Tongue (tissue), 2 donors: Measurements from ENCODE around the gene SLC27A1. TPM values are rescaled to one million over a fixed set of nuclear protein-coding genes. Genes with fewer than 3 reads are reported as not detected.
"Not testable (repeated sequence)": the region's sequence is repeated elsewhere in the genome, so short reads cannot be mapped to it uniquely, and the experiment has no call there.

ENCODE experiments used
- DNase-seq: peaks from one replicate; pipeline ENCODE4 v3.0.0-alpha.2; 2015
- total RNA-seq: library from RNA; depleted of rRNA; stranded (reverse); fragments of >200 nt; gene quantifications from one replicate; pipeline ENCODE4 v1.2.3, GENCODE V29; 2014

Gene SLC27A1
- total RNA-seq, 1 donor from 2014 or later: 45.7 TPM

DNA sequence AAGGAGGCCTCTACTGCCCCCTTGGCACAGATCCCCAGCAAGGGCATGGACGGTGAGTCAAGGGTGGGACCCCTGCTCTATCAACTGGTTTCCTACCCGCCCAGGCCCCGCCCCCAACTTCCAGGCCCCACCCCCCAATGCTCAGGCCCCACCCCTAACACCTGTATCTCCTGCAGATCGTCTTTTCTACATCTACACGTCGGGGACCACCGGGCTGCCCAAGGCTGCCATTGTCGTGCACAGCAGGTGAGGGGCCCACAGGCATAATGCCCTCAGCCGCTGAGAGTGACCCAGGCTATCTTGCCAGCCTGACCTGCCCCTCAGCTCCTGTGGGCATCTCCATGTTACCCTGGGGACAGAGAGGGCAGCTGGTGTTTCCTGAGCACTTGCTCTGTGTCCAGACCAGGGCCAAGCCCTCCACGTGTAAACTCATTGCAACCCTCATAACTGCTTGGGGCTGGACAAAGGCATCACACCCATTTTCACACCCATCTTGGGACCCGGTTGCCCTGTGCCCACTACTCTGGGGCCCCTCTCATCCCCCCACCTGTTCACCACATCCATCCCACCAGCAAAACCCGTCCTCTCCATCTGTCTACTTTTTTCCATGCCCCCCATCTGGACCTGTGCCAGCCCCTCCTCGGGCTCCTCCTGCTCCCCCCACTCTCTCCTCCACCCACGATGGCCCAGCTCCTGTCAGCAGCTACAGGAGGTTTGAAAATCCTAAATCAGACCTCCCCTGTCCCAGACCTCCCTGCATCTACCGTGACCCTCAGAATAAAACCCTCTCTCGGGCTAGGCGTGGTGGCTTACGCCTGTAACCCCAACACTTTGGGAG lies 17.2 kb downstream of the SLC27A1 start:
- no peak for DNase-seq

DNA sequence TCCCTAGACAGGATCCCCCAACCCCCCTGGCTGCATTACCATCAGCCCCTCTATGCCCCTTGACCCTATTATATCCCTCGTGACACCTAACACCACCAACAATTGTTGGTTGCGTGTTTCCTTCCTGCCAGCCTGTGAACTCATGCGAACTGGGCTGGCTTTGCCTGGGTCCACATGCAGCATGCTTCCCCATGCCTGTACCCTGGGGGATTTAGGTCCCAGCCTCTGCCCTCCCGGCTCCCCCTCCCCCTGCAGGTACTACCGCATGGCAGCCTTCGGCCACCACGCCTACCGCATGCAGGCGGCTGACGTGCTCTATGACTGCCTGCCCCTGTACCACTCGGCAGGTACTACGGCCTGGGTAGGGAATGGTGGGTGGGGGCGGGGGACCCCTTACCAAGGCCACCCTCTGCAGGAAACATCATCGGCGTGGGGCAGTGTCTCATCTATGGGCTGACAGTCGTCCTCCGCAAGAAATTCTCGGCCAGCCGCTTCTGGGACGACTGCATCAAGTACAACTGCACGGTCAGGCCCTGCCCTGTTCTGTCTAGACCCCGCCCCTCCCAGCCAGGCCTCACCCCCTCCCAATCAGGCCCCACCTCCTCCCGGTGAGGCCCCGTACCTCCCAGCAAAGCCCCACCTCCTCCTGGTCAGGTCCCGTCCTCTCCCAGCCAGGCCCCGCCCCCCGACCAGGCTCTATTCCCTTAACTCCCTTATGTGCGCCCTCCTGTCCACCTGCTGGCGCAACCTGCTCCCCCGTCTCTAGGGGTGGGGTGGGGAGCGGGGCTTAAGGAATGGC lies 18.5 kb downstream of the SLC27A1 start:
- peak; percentile 79 for DNase-seq

DNA sequence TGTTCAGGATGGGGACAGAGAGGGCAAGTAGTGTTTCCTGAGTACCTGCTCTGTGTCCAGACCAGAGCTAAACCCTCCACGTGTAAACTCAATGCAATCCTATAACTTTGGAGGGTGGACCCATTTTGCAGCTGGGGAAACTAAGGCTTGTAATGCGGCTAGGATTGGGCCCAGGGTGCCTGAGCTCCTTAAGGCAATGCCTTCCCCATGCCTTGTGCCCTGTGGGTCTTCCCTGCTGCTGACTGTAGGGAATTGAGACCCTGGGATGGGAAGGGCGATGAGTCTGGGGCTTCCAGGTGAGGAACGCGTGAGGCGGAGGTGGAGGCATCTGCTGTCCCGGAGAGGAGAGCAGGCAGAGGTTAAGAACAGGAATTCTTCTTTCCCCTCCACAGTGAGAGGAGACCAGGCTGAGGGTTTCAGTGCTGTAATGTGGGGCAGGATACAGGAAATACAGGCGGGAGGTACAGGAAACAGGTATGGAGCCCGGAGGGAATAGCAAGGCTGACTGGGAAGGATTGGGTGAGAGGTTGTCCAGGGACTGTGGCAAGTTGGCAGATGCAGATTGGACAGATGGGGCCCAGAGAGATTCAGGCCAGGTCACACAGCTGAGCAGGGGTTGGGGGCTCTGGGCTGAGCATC lies 19.2 kb downstream of the SLC27A1 start:
- no peak for DNase-seq

DNA sequence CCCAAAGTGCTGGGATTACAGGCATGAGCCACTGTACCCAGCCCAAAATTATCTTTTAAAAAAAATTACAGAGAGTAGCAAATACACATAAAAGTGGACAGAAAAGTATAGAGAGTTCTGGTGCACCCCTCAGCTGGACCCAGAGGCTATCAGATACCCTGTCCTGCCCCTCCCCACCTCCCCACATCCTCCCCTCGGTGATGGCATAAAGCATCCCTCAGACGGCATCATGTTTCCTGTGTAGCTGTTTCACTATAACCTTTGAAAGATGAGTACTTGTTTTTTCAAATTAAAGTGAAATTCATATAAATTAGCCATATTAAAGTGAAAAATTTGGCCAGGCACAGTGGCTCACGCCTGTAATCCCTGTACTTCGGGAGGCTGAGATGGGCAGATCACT lies 20.1 kb downstream of the SLC27A1 start:
- no peak for DNase-seq

DNA sequence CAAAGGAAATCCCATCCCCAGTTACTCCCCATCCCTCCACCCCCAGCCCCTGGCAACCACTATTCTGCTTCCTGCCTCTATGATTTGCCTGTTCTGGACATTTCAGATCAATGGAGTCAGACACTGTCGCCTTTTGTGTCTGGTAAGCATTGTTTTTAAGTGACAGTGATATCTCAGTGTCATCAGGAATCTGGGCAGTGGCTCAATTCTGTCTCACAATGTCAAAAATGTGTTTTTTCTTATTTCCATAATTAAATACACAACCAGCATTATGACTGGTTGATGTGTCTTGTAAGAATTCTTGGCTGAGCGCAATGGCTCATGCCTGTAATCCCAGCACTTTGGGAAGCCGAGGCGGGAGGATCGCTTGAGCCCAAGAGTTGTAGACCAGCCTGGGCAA lies 21.0 kb downstream of the SLC27A1 start:
- no peak for DNase-seq

DNA sequence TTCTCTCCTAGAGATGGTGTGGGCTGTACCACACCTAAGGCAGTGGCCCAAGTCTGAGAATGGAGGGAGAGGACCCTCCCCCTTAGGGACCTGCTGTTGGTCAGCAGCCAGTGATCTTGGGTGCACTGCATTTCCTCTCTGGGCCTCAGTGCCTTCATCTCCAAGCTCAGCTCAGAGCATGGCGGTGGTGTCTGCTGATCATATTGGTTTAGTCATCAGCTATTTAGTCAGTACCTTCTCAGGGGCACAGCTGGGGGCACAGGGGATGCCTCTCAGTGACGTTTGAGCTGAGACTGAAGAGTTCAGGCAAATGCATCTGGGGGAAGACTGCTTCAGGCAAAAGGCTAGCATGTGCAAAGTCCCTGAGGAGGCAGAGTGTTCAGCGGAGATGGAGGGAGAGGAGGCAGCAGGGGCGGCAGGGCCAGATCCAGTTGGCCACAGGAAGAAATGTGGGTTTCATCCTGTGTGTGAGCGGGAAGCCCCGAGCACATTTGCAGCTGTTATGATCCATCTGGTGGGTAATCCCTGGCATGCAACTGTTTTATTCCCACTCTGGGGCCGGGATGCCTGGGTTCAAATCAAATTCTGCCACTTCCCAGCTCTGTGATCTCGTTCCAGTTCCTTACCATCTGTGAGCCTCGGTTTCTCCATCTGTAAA lies 25.4 kb downstream of the SLC27A1 start:
- peak; percentile 58 for DNase-seq

DNA sequence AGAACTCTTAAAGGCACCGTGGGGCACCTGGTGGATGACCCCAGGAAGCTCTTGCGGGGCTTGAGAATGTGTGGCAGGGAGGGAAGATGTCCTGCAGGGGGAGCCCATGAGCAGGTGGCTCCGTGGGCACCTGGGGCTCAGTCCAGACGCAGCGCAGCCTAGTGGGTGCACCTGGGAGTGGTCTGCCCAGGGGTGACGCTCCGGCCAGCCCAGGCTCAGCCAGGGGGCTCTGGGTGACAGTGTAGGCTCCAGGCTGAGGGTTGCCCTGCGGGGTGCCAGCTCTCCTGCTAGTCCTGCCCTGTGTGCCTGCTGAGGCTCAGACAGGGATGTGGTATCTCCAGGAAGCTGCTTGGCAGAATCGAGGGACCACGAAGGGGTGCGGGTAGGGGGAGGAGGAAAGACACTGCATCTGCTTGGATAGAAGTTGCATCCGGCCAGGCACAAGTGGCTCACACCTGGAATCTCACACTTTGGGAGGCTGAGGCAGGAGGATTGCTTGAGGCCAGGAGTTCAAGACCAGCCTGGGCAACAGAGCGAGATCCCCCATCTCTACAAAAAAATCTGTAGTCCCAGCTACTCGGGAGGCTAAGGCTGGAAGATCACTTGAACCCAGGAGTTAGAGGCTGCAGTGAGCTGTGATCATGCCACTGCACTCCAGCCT lies 26.1 kb downstream of the SLC27A1 start:
- peak; percentile 74 for DNase-seq

DNA sequence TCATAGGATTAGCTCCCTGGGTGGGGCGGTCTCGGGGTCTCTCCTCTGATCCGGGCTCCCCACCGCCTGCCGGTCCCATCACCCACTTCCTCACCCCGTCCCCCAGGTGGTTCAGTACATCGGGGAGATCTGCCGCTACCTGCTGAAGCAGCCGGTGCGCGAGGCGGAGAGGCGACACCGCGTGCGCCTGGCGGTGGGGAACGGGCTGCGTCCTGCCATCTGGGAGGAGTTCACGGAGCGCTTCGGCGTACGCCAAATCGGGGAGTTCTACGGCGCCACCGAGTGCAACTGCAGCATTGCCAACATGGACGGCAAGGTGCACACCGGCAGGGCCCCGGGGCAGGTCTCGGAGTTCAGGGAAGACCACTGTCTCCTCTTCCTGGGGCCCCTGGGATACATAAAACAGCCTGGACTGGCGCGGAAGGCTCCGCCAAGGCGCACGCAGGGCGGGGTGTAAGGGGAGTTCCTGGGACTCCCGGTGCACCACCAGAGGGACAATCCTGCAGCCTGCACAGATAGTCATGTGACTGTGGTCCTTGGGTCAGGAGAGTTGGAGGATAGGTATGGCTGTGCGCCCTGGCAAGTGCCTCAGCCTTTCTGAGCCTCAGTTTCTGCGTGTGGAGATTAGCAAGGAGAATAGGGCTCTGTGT lies 26.9 kb downstream of the SLC27A1 start:
- DNase-seq: no peak

DNA sequence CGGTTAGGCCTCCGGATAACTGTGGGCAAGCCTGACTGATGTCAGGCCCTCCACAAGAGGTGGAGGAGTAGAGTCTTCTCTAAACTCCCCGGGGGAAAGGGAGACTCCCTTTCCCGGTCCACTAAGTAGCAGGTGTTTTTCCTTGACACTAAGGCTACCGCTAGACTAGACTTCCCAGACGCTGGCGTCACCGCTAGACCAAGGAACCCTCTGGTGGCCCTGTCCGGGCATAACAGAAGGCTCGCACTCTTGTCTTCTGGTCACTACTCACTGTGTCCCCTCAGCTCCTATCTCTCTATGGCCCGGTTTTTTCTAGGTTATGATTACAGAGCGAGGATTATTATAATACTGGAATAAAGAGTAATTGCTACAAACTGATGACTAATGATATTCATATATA lies 28.7 kb downstream of the SLC27A1 start:
- DNase-seq: not testable (repeated sequence)

DNA sequence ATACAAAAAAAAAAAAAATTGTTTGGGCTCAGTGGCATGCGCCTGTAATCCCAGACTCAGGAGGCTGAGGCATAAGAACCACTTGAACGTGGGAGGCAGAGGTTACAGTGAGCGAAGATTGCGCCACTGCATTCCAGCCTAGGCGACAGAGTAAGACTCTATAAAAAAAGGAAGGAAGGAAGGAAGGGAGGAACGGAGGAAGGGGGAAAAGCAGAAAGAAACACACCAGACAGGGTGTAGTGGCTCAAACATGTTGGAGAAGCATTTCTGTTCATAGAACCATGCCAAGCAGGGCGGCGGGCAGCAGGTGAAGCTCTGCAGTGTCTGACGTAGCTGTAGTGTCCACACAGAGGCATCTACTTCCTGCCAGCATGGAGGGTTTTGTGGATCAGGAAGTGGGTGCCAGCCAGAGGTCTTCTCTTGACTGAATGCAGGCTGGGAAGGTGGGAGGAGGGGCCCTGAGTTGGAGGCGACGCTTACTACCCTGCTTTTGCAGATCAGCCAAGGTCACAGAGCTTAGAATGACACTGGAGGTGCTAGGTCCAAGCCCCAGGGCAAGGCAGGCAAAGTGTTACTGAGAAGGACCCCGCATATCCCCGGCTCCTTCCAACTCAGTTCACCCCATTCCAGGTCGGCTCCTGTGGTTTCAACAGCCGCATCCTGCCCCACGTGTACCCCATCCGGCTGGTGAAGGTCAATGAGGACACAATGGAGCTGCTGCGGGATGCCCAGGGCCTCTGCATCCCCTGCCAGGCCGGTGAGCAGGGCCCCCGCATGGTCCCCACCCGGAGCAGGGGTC lies 29.5 kb downstream of the SLC27A1 start:
- no peak for DNase-seq

DNA sequence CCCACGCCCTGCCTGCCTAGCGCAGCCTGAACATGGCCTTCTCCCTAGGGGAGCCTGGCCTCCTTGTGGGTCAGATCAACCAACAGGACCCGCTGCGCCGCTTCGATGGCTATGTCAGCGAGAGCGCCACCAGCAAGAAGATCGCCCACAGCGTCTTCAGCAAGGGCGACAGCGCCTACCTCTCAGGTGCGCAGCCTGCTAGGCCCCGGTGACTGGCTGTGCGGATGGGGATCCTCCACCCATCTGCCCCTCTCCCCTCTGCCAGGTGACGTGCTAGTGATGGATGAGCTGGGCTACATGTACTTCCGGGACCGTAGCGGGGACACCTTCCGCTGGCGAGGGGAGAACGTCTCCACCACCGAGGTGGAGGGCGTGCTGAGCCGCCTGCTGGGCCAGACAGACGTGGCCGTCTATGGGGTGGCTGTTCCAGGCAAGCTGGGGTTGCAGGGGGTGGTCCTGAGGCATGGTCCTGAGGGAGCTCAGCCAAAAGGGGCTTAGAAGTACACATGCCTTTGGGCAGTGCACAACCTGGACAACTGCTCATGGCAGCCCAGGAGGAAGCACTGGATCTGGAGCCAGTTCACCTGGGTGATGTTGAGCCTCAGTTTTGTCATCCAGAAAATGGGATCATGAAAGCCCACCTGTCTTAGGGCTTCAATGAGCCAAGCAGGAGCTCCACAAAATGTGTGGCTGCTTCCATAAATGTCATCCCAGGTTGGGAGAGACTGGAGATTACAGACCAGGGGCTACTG lies 30.3 kb downstream of the SLC27A1 start:
- no peak for DNase-seq

DNA sequence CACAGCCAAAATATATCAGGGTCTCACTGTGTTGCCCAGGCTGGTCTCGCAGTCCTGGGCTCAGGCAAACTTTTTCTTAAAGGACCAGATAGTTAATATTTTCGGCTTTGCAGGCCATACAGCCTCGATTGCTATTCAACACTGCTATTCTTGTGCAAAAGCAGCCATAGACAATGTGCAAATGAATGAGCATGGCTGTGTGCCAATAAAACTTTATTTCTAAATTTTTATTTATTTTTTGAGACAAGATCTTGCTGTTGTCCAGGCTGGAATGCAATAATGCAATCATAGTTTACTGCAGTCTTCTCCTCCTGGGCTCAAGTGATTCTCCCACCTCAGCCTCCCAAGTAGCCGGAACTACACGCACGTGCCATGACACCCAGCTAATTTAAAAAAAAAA lies 32.9 kb downstream of the SLC27A1 start:
- no peak for DNase-seq

DNA sequence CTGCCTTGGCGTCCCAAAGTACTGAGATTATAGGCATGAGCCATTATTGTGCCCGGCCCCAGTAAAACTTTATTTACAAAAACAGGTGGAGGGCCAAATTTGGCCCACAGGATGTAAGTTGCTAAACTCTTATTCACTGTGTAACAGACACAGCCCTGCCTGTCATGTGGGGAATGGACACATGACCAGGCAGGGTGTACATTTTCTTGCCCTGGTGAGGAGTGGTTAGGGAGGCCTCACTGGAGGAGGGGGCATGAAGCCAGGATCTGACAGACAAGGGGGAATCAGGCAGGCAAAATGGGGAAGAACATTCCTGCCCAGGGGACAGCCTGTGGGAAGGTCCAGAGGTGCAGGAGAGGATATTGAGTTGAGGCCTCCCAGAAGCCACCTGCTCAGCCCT lies 33.7 kb downstream of the SLC27A1 start:
- DNase-seq: no peak

DNA sequence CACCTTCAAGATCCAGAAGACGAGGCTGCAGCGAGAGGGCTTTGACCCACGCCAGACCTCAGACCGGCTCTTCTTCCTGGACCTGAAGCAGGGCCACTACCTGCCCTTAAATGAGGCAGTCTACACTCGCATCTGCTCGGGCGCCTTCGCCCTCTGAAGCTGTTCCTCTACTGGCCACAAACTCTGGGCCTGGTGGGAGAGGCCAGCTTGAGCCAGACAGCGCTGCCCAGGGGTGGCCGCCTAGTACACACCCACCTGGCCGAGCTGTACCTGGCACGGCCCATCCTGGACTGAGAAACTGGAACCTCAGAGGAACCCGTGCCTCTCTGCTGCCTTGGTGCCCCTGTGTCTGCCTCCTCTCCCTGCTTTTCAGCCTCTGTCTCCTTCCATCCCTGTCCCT lies 34.1 kb downstream of the SLC27A1 start:
- no peak for DNase-seq

DNA sequence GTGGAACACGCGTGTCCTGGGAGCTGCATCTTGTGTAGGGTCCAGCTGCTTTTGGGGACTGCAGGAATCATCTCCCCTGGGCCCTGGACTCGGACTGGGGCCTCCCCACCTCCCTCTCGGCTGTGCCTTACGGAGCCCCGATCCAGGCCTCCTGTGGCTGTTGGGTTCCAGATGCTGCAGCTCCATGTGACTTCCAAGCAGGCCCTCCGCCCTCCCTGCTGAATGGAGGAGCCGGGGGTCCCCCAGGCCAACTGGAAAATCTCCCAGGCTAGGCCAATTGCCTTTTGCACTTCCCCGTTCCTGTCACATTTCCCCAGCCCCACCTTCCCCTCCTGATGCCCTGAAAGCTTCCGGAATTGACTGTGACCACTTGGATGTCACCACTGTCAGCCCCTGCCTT lies 34.9 kb downstream of the SLC27A1 start:
- no peak for DNase-seq

DNA sequence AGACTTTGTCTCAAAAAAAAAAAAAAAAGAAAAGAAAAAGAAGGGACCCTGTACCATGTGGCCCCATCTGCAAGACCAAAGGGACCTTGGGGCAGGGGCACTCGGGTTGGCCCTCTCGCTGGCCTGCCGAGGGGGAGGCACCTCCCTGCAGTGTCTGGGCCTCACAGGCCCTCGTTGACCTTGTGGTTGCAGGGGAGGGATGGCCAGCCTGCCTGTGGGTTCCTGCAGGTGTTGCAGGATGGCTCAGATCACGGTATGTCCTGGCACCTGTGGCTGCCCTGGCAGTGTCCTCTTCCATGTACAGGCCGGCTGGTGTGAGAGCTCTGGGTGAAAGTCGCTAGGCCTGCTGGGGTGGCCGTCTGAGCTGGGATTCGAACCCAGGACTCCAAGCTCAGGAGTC lies 36.4 kb downstream of the SLC27A1 start:
- DNase-seq: no peak

DNA sequence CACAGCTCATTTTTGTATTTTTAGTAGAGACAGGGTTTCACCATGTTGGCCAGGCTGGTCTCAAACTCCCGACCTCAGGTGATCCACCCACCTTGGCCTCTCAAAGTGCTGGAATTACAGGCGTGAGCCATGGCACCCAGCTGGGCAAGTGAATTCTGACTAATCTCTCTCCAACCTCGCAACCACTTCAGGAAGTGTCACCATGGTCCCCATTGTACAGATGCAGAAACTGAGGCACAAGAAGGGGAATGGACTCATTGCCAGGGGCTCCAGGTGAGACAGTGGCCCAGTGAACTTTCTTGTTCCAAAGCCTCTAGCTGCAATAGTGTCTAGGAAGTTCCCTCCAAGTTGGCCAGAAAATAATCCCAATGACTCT lies 38.2 kb downstream of the SLC27A1 start:
- DNase-seq: not testable (repeated sequence)

DNA sequence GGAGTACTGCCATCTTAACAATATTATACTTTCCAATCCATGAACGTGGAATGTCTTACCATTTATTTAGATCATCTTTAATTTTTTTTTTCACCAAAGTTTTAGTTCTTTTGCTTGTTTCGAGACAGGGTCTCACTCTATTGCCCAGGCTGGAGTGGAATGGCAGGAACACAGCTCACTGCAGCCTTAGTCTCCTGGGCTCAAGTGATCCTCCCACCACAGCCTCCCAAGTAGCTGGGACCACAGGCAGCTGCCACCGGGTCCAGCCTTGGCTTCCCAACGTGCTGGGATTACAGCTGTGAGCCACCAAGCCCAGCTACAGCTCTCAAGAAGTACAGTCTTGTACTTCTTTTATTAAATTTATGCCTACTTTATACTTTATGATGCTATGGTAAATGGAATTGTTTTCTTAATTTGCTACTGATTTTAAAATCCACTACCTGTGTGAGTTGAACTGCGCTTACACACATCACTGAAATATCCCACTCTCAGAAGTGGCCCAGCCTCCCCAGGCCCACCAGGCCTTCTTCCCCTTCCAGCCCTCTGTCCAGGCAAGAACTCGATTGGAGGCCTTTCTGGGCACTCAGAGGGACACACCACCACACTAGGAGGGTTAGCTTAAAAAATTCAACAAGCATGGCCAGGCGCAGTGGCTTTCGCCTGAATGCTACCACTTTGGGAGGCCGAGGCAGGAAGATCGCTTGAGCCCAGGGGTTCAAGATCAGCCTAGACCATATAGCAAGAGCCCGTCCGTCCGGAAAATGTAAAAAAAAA lies 40.1 kb downstream of the SLC27A1 start:
- DNase-seq: no peak
